Ascending aorta (tissue), 2 donors: Measurements from ENCODE around the gene METAP1D. TPM values are rescaled to one million over a fixed set of nuclear protein-coding genes. Genes with fewer than 3 reads are reported as not detected.

Source experiments
- DNase-seq, 2 donors: peaks; one replicate each; pipeline ENCODE4 v3.0.0-alpha.2; 2019; ENCODE audit warnings: low spot score in 2 of 2
- H3K27ac ChIP-seq, 2 donors: fragments of 200-600 bp; sonication (generic); one replicate each; pipeline ENCODE4 v1.5.1; 2016 to 2017; ENCODE audit warnings: mild to moderate bottlenecking in 1 of 2
- H3K27me3 ChIP-seq: fragments of 200-600 bp; sonication (generic); one replicate; pipeline ENCODE4 v1.5.1; 2017
- H3K36me3 ChIP-seq, 2 donors: fragments of 200-600 bp; sonication (generic); one replicate each; pipeline ENCODE4 v1.5.1; 2016
- H3K4me1 ChIP-seq, 2 donors: fragments of 200-600 bp; sonication (generic); one replicate each; pipeline ENCODE4 v1.5.1; 2016 to 2017; ENCODE audit warnings: mild to moderate bottlenecking in 1 of 2
- H3K4me3 ChIP-seq, 2 donors: fragments of 200-600 bp; sonication (generic); one replicate each; pipeline ENCODE4 v1.5.1; 2016 to 2017; ENCODE audit warnings: mild to moderate bottlenecking in 1 of 2
- H3K9me3 ChIP-seq, 2 donors: fragments of 200-600 bp; sonication (generic); one replicate each; pipeline ENCODE4 v1.5.1; 2016
- intact Hi-C: fragments of 100-400 bp; cut with DNase I; formaldehyde crosslinking; loops from one replicate; pipeline ENCODE4 v1.15.1; 2023
- total RNA-seq: library from RNA; depleted of rRNA; stranded (reverse); fragments of >200 nt; gene quantifications from one replicate; pipeline ENCODE4 v1.1.0, GENCODE V29; 2016
- TF ChIP-seq, protein P1 (sequence below), 3 experiments: fragments of 200-600 bp in 2 of 3; fragments of 450-650 bp in 1 of 3; sonication (generic) in 2 of 3; IDR thresholded peaks; one replicate each; pipeline ENCODE4 v1.5.1; 2016 to 2019; ENCODE audit warnings: antibody characterized with exemption in 3 of 3, mild to moderate bottlenecking in 1 of 3, moderate library complexity in 1 of 3

METAP1D gene
- total RNA-seq, 1 donor from 2014 or later: not detected

GRCh38 chr2:172101821-172102390 is 102.2 kb downstream of the METAP1D start:
- no peak for DNase-seq
- Histone ChIP-seq H3K4me3 (peak overlapping the region; percentile 50 to 67), H3K27me3 (peaks cover 69% of the 10 kb centered on the region), H3K9me3 (no peaks in the 10 kb centered on the region), H3K27ac (no peak overlapping the region), H3K4me1 (peaks cover 16 to 43% of the 10 kb centered on the region in 2 donors), H3K36me3 (no peaks in the 10 kb centered on the region)
- intact Hi-C loops: loop anchor here (2.0 kb wide), 1 partner anchor 15 kb away; no protein-coding TSS in a partner anchor
- TF ChIP-seq, protein P1, sequence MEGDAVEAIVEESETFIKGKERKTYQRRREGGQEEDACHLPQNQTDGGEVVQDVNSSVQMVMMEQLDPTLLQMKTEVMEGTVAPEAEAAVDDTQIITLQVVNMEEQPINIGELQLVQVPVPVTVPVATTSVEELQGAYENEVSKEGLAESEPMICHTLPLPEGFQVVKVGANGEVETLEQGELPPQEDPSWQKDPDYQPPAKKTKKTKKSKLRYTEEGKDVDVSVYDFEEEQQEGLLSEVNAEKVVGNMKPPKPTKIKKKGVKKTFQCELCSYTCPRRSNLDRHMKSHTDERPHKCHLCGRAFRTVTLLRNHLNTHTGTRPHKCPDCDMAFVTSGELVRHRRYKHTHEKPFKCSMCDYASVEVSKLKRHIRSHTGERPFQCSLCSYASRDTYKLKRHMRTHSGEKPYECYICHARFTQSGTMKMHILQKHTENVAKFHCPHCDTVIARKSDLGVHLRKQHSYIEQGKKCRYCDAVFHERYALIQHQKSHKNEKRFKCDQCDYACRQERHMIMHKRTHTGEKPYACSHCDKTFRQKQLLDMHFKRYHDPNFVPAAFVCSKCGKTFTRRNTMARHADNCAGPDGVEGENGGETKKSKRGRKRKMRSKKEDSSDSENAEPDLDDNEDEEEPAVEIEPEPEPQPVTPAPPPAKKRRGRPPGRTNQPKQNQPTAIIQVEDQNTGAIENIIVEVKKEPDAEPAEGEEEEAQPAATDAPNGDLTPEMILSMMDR (IDR thresholded peaks at IDR 0.05): no peak

- intact Hi-C loops: loop anchor here (2.0 kb wide), 1 partner anchor 16 kb away; no protein-coding TSS in a partner anchor
- no peaks in the 10 kb centered on the region for H3K36me3 ChIP-seq
- H3K27ac ChIP-seq: no peak within 1 kb of the TSS
- peak; percentile 36 to 67 for DNase-seq
- TF ChIP-seq, protein P1 (IDR thresholded peaks at IDR 0.05): no peak
- H3K4me3 ChIP-seq: peak within 1 kb of the TSS; percentile 50 to 67
- peaks cover 62% of the 10 kb centered on the region for H3K27me3 ChIP-seq
- peaks cover 14 to 40% of the 10 kb centered on the region in 2 donors for H3K4me1 ChIP-seq
- no peaks in the 10 kb centered on the region for H3K9me3 ChIP-seq
These were observed 102.9 kb downstream of the METAP1D start, which contains the start of gene DLX2 for GRCh38 chr2:172102391-172103359. TSS of gene DLX2 (minus strand) at chr2:172102900. CDS start at chr2:172102538, 362 bp downstream.

- no peaks in the 10 kb centered on the region for H3K9me3 ChIP-seq
- H3K27me3 ChIP-seq: peaks cover 55% of the 10 kb centered on the region
- intact Hi-C loops: loop anchor here (2.0 kb wide), 1 partner anchor 17 kb away; no protein-coding TSS in a partner anchor
- DNase-seq: peak in 1 of 2 donors; percentile 82
- peak overlapping the region; percentile 50 to 67 for H3K4me3 ChIP-seq
- TF ChIP-seq, protein P1 (IDR thresholded peaks at IDR 0.05): peak; percentile 59 to 65 (median 63)
- no peaks in the 10 kb centered on the region for H3K36me3 ChIP-seq
- H3K27ac ChIP-seq: no peak overlapping the region
- peaks cover 13 to 39% of the 10 kb centered on the region in 2 donors for H3K4me1 ChIP-seq
These were observed 103.9 kb downstream of the METAP1D start for GRCh38 chr2:172103471-172104272.

- peak overlapping the region; percentile 39 for H3K4me3 ChIP-seq
These were observed 105.8 kb downstream of the METAP1D start for GRCh38 chr2:172105471-172106107.

More at GRCh38 chr2:172105471-172106107, 105.8 kb downstream of the METAP1D start:
- Histone ChIP-seq H3K27ac (no peak overlapping the region), H3K9me3 (no peaks in the 10 kb centered on the region), H3K36me3 (no peaks in the 10 kb centered on the region), H3K27me3 (peaks cover 43% of the 10 kb centered on the region), H3K4me1 (peaks cover 0 to 22% of the 10 kb centered on the region in 2 donors)
- TF ChIP-seq, protein P1 (IDR thresholded peaks at IDR 0.05): no peak
- DNase-seq: no peak
- intact Hi-C loops: loop anchor here (5.0 kb wide), 1 partner anchor 293 kb away; no protein-coding TSS in a partner anchor
